ENCODE measurements around the gene MAP4K3.

Gene MAP4K3

GRCh38 chr2:39234754-39235153 is 202.3 kb downstream of the MAP4K3 start:
- H3K27me3 ChIP-seq (replicated peaks; ENCODE audit: control insufficient read depth, insufficient read depth, low read length, poor library complexity, severe bottlenecking), result no peaks in the 10 kb centered on the region
- no peak for DNase-seq
- no peaks in the 10 kb centered on the region for H3K4me1 ChIP-seq (ENCODE audit: control insufficient read depth, insufficient read depth, low read length, poor library complexity, severe bottlenecking)
- H3K9me3 ChIP-seq (ENCODE audit: control insufficient read depth, low read length), result no peaks in the 10 kb centered on the region
- no peak overlapping the region for H3K27ac ChIP-seq (ENCODE audit: insufficient read depth, low read length, poor library complexity, severe bottlenecking)
- H3K4me3 ChIP-seq (ENCODE audit: insufficient read depth, low read depth, low read length, poor library complexity, severe bottlenecking), result no peak overlapping the region
- H3K36me3 ChIP-seq (ENCODE audit: control insufficient read depth, insufficient read depth, low read length), result no peaks in the 10 kb centered on the region

GRCh38 chr2:39232141-39232540 is 204.9 kb downstream of the MAP4K3 start:
- H3K36me3 ChIP-seq (ENCODE audit: control insufficient read depth, insufficient read depth, low read length), result no peaks in the 10 kb centered on the region
- no peak overlapping the region for H3K4me3 ChIP-seq (ENCODE audit: insufficient read depth, low read depth, low read length, poor library complexity, severe bottlenecking)
- no peak overlapping the region for H3K27ac ChIP-seq (ENCODE audit: insufficient read depth, low read length, poor library complexity, severe bottlenecking)
- H3K9me3 ChIP-seq (ENCODE audit: control insufficient read depth, low read length), result no peaks in the 10 kb centered on the region
- no peaks in the 10 kb centered on the region for H3K4me1 ChIP-seq (ENCODE audit: control insufficient read depth, insufficient read depth, low read length, poor library complexity, severe bottlenecking)
- DNase-seq, result no peak
- no peaks in the 10 kb centered on the region for H3K27me3 ChIP-seq (replicated peaks; ENCODE audit: control insufficient read depth, insufficient read depth, low read length, poor library complexity, severe bottlenecking)

DNA sequence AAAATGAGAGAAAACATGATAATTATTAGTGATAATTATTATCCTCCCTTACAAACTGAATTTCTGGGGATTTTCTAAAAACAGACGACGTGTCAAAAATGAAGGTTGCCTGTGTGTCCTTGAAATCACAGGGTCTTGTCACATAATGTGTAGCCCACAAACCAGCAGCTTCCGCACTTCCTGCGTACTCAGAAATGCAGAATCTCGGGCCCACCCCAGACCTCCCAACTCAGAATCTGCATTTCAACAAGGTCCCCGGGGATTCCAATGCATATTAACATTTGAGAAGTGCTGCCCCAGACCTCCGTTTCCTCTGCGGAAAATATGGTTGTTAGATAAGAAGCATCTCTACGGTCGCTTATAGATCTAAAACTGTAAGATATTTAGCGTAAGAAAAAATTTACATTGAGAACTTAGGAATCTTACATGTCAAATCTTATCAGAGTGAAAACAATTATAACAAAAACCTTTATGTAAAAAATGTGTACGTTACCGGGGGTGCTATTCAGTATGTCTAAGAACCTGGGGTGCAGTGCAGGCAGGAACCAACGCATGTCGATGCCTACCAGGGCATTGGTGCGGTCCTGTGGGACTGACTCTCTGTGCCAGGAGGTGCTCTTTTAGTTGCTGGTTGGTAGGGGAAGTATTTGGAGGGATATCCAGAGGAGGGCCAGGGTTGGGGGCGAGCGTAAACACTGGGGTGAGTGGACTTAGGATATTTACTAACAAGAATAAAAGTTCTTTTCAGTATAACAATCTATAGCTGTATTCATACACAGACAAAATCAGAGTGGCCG is 208.5 kb downstream of the MAP4K3 start:
- no peak for DNase-seq
- Histone ChIP-seq H3K4me3 (ENCODE audit: insufficient read depth, low read depth, low read length, poor library complexity, severe bottlenecking) (no peak overlapping the region), H3K36me3 (ENCODE audit: control insufficient read depth, insufficient read depth, low read length) (no peaks in the 10 kb centered on the region)

GRCh38 chr2:39227628-39228412 is 209.3 kb downstream of the MAP4K3 start:
- Histone ChIP-seq H3K36me3 (ENCODE audit: control insufficient read depth, insufficient read depth, low read length) (no peaks in the 10 kb centered on the region), H3K4me3 (ENCODE audit: insufficient read depth, low read depth, low read length, poor library complexity, severe bottlenecking) (no peak overlapping the region), H3K4me1 (ENCODE audit: control insufficient read depth, insufficient read depth, low read length, poor library complexity, severe bottlenecking) (no peaks in the 10 kb centered on the region), H3K9me3 (ENCODE audit: control insufficient read depth, low read length) (no peaks in the 10 kb centered on the region), H3K27ac (ENCODE audit: insufficient read depth, low read length, poor library complexity, severe bottlenecking) (no peak overlapping the region), H3K27me3 (replicated peaks; ENCODE audit: control insufficient read depth, insufficient read depth, low read length, poor library complexity, severe bottlenecking) (no peaks in the 10 kb centered on the region)
- DNase-seq, result peak; percentile 50 to 69 (median 56)

More for the DNA sequence above, 208.5 kb downstream of the MAP4K3 start:
- no peak overlapping the region for H3K27ac ChIP-seq (ENCODE audit: insufficient read depth, low read length, poor library complexity, severe bottlenecking)
- H3K27me3 ChIP-seq (replicated peaks; ENCODE audit: control insufficient read depth, insufficient read depth, low read length, poor library complexity, severe bottlenecking), result no peaks in the 10 kb centered on the region
- no peaks in the 10 kb centered on the region for H3K9me3 ChIP-seq (ENCODE audit: control insufficient read depth, low read length)
- H3K4me1 ChIP-seq (ENCODE audit: control insufficient read depth, insufficient read depth, low read length, poor library complexity, severe bottlenecking), result no peaks in the 10 kb centered on the region

GRCh38 chr2:39225567-39225966 is 211.5 kb downstream of the MAP4K3 start:
- H3K27me3 ChIP-seq (replicated peaks; ENCODE audit: control insufficient read depth, insufficient read depth, low read length, poor library complexity, severe bottlenecking), result no peaks in the 10 kb centered on the region
- no peaks in the 10 kb centered on the region for H3K36me3 ChIP-seq (ENCODE audit: control insufficient read depth, insufficient read depth, low read length)
- no peaks in the 10 kb centered on the region for H3K4me1 ChIP-seq (ENCODE audit: control insufficient read depth, insufficient read depth, low read length, poor library complexity, severe bottlenecking)
- no peak for DNase-seq
- no peak overlapping the region for H3K4me3 ChIP-seq (ENCODE audit: insufficient read depth, low read depth, low read length, poor library complexity, severe bottlenecking)
- H3K9me3 ChIP-seq (ENCODE audit: control insufficient read depth, low read length), result no peaks in the 10 kb centered on the region
- no peak overlapping the region for H3K27ac ChIP-seq (ENCODE audit: insufficient read depth, low read length, poor library complexity, severe bottlenecking)

- H3K27ac ChIP-seq (ENCODE audit: insufficient read depth, low read length, poor library complexity, severe bottlenecking), result no peak overlapping the region
- no peaks in the 10 kb centered on the region for H3K9me3 ChIP-seq (ENCODE audit: control insufficient read depth, low read length)
- no peaks in the 10 kb centered on the region for H3K36me3 ChIP-seq (ENCODE audit: control insufficient read depth, insufficient read depth, low read length)
- no peaks in the 10 kb centered on the region for H3K27me3 ChIP-seq (replicated peaks; ENCODE audit: control insufficient read depth, insufficient read depth, low read length, poor library complexity, severe bottlenecking)
- no peak for DNase-seq
- H3K4me3 ChIP-seq (ENCODE audit: insufficient read depth, low read depth, low read length, poor library complexity, severe bottlenecking), result no peak overlapping the region
- H3K4me1 ChIP-seq (ENCODE audit: control insufficient read depth, insufficient read depth, low read length, poor library complexity, severe bottlenecking), result no peaks in the 10 kb centered on the region
Measured at GRCh38 chr2:39223909-39224308, 213.2 kb downstream of the MAP4K3 start.

DNA sequence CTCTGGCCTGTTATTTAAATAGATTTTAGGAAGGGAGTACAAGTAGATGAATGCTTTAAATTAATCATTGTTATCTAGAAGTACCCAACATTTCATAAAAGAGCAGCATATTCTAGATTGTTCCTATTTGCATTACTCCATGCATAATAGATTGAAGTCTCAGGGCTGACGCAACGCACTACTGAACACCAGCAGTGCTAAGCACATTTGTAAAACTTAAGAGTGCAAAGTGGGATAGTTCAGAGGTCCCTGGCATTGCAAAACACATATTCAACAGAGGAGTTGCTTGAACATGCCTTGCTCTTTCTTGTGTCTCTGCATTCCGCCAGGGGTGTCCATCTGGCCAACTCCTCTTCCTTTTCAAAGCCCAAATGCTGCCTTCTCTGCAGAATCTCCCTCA is 215.6 kb downstream of the MAP4K3 start:
- Histone ChIP-seq H3K27ac (ENCODE audit: insufficient read depth, low read length, poor library complexity, severe bottlenecking) (no peak overlapping the region), H3K27me3 (replicated peaks; ENCODE audit: control insufficient read depth, insufficient read depth, low read length, poor library complexity, severe bottlenecking) (no peaks in the 10 kb centered on the region), H3K4me3 (ENCODE audit: insufficient read depth, low read depth, low read length, poor library complexity, severe bottlenecking) (no peak overlapping the region), H3K4me1 (ENCODE audit: control insufficient read depth, insufficient read depth, low read length, poor library complexity, severe bottlenecking) (peaks cover 16% of the 10 kb centered on the region), H3K36me3 (ENCODE audit: control insufficient read depth, insufficient read depth, low read length) (no peaks in the 10 kb centered on the region), H3K9me3 (ENCODE audit: control insufficient read depth, low read length) (no peaks in the 10 kb centered on the region)
- DNase-seq, result no peak

GRCh38 chr2:39220136-39220535 is 216.9 kb downstream of the MAP4K3 start:
- Histone ChIP-seq H3K27ac (ENCODE audit: insufficient read depth, low read length, poor library complexity, severe bottlenecking) (no peak overlapping the region), H3K36me3 (ENCODE audit: control insufficient read depth, insufficient read depth, low read length) (no peaks in the 10 kb centered on the region), H3K4me3 (ENCODE audit: insufficient read depth, low read depth, low read length, poor library complexity, severe bottlenecking) (no peak overlapping the region), H3K27me3 (replicated peaks; ENCODE audit: control insufficient read depth, insufficient read depth, low read length, poor library complexity, severe bottlenecking) (no peaks in the 10 kb centered on the region), H3K9me3 (ENCODE audit: control insufficient read depth, low read length) (no peaks in the 10 kb centered on the region), H3K4me1 (ENCODE audit: control insufficient read depth, insufficient read depth, low read length, poor library complexity, severe bottlenecking) (peaks cover 24% of the 10 kb centered on the region)
- no peak for DNase-seq

DNA sequence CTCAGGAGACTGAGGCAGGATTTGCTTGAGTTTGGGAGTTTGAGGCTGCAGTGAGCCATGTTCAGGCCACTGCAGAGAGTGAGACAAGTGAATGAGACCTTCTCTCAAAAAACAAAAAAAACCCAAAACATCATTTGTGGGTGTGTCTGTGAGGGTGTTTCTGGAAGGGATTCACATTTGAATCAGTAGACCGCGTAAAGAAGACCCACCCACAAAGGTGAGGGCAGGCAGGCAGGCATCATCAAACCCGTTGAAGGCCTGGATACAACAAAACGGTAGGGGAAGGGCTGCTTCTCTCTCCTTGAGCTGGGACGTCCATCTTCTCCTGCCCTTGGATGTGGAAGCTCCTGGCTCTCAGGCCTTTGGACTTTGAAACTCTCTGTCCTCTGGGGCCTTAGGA is 218.7 kb downstream of the MAP4K3 start:
- DNase-seq, result no peak
- Histone ChIP-seq H3K4me1 (ENCODE audit: control insufficient read depth, insufficient read depth, low read length, poor library complexity, severe bottlenecking) (peaks cover 24% of the 10 kb centered on the region), H3K27me3 (replicated peaks; ENCODE audit: control insufficient read depth, insufficient read depth, low read length, poor library complexity, severe bottlenecking) (no peaks in the 10 kb centered on the region), H3K4me3 (ENCODE audit: insufficient read depth, low read depth, low read length, poor library complexity, severe bottlenecking) (no peak overlapping the region), H3K27ac (ENCODE audit: insufficient read depth, low read length, poor library complexity, severe bottlenecking) (peak overlapping the region; percentile 36), H3K9me3 (ENCODE audit: control insufficient read depth, low read length) (no peaks in the 10 kb centered on the region), H3K36me3 (ENCODE audit: control insufficient read depth, insufficient read depth, low read length) (no peaks in the 10 kb centered on the region)

- no peak overlapping the region for H3K4me3 ChIP-seq (ENCODE audit: insufficient read depth, low read depth, low read length, poor library complexity, severe bottlenecking)
- H3K4me1 ChIP-seq (ENCODE audit: control insufficient read depth, insufficient read depth, low read length, poor library complexity, severe bottlenecking), result peaks cover 24% of the 10 kb centered on the region
- DNase-seq, result no peak
- no peaks in the 10 kb centered on the region for H3K27me3 ChIP-seq (replicated peaks; ENCODE audit: control insufficient read depth, insufficient read depth, low read length, poor library complexity, severe bottlenecking)
- peak overlapping the region; percentile 60 for H3K27ac ChIP-seq (ENCODE audit: insufficient read depth, low read length, poor library complexity, severe bottlenecking)
- H3K36me3 ChIP-seq (ENCODE audit: control insufficient read depth, insufficient read depth, low read length), result no peaks in the 10 kb centered on the region
- no peaks in the 10 kb centered on the region for H3K9me3 ChIP-seq (ENCODE audit: control insufficient read depth, low read length)
Measured at GRCh38 chr2:39217192-39217550, 219.9 kb downstream of the MAP4K3 start.

Measured in effector memory CD4-positive, alpha-beta T cell (primary cell).